HG02642 (cell line): ENCODE measurements around the gene TECPR2.

Experiments used
- ATAC-seq: cut with Tn5 transposase; IDR thresholded peaks from one replicate; pipeline ENCODE4 v1.9.1; 2021; ENCODE audit warnings: mild to moderate bottlenecking; ENCODE audit not compliant: unreplicated experiment, poor library complexity

Gene TECPR2

GRCh38 chr14:102505000-102505619, 142.4 kb downstream of the TECPR2 start:
- no peak for ATAC-seq

- ATAC-seq: no peak
Measured at GRCh38 chr14:102505775-102506625, 143.3 kb downstream of the TECPR2 start.

- ATAC-seq: no peak
Measured at GRCh38 chr14:102506626-102506925, 143.8 kb downstream of the TECPR2 start.

- no peak for ATAC-seq
Measured at GRCh38 chr14:102507081-102507856, 144.5 kb downstream of the TECPR2 start.

- no peak for ATAC-seq
Measured at GRCh38 chr14:102507857-102508312, 145.1 kb downstream of the TECPR2 start.

- no peak for ATAC-seq
Measured at GRCh38 chr14:102508410-102508773, 145.7 kb downstream of the TECPR2 start.

GRCh38 chr14:102508774-102509745, 146.3 kb downstream of the TECPR2 start:
- ATAC-seq: peak; percentile 9

GRCh38 chr14:102509746-102510615, 147.2 kb downstream of the TECPR2 start, which contains the start of gene ANKRD9:
Gene ANKRD9 (minus strand): TSS chr14:102509776. CDS start chr14:102507889, 1,887 bp downstream.
- ATAC-seq: peak; percentile 89

GRCh38 chr14:102510616-102511520, 148.1 kb downstream of the TECPR2 start:
- no peak for ATAC-seq

GRCh38 chr14:102511538-102511937, 148.8 kb downstream of the TECPR2 start:
- no peak for ATAC-seq

- no peak for ATAC-seq
Measured at GRCh38 chr14:102512793-102513300, 150.1 kb downstream of the TECPR2 start.

GRCh38 chr14:102513899-102514772, 151.4 kb downstream of the TECPR2 start:
- no peak for ATAC-seq

GRCh38 chr14:102514987-102515733, 152.4 kb downstream of the TECPR2 start:
- ATAC-seq: no peak

- ATAC-seq: no peak
Measured at GRCh38 chr14:102516531-102517391, 154.0 kb downstream of the TECPR2 start.

- no peak for ATAC-seq
Measured at GRCh38 chr14:102517392-102518062, 154.8 kb downstream of the TECPR2 start.
